Caco-2 (cell line): ENCODE data around the gene ARHGDIB. TPM values are rescaled to one million over a fixed set of nuclear protein-coding genes. Genes with fewer than 3 reads are reported as not detected.

ENCODE experiments used
- BruUV-seq: library from RNA; stranded (reverse); fragments of 400-500 nt; replicated peaks from 2 replicates; lab custom pipeline; 2021; lab: Mats Ljungman, UMichigan
- CTCF ChIA-PET: fragments of 300-600 bp; sonication (Branson Sonifier 250); formaldehyde crosslinking; loops from one replicate; lab custom pipeline; 2022; ENCODE audit warnings: antibody characterized with exemption; lab: Charles Lee
- POLR2A ChIA-PET: fragments of 300-600 bp; sonication (Branson Sonifier 250); formaldehyde crosslinking; loops from one replicate; lab custom pipeline; 2022; ENCODE audit warnings: antibody characterized with exemption; lab: Charles Lee
- DNase-seq, 2 experiments: peaks; one replicate each; pipeline versions ENCODE4 v3.0.0 to v3.0.0-alpha.2; 2020 to 2022
- H3K27me3 ChIP-seq: replicated peaks from 2 replicates; pipeline ENCODE4 v1.6.0; 2011; ENCODE audit warnings: low read length; ENCODE audit not compliant: control insufficient read depth, insufficient read depth
- H3K36me3 ChIP-seq: 2 replicates; pipeline ENCODE4 v1.5.1; 2011; ENCODE audit warnings: low read length; ENCODE audit not compliant: control insufficient read depth, insufficient read depth
- H3K4me1 ChIP-seq: fragments of 250-450 bp; sonication (Bioruptor Pico); 2 replicates; pipeline ENCODE4 v1.5.1; 2020; ENCODE audit warnings: mild to moderate bottlenecking
- H3K4me3 ChIP-seq: 2 replicates; pipeline ENCODE4 v1.5.1; 2011; ENCODE audit warnings: low read depth, mild to moderate bottlenecking, control low read depth, low read length
- H3K9me3 ChIP-seq: fragments of 250-450 bp; sonication (Bioruptor Pico); 2 replicates; pipeline ENCODE4 v1.5.1; 2020; ENCODE audit warnings: mild to moderate bottlenecking, moderate library complexity
- H3K27ac Mint-ChIP-seq: one replicate; pipeline ENCODE4 v1.8.0; 2022; ENCODE audit warnings: mixed read lengths; ENCODE audit not compliant: unreplicated experiment
- H3K27me3 Mint-ChIP-seq: one replicate; pipeline ENCODE4 v1.8.0; 2022; ENCODE audit warnings: mixed read lengths; ENCODE audit not compliant: insufficient read depth, unreplicated experiment
- H3K36me3 Mint-ChIP-seq: one replicate; pipeline ENCODE4 v1.8.0; 2022; ENCODE audit warnings: mild to moderate bottlenecking, mixed read lengths; ENCODE audit not compliant: insufficient read depth, unreplicated experiment
- H3K4me1 Mint-ChIP-seq: one replicate; pipeline ENCODE4 v1.8.0; 2022; ENCODE audit warnings: low read depth, mixed read lengths; ENCODE audit not compliant: unreplicated experiment
- H3K4me3 Mint-ChIP-seq: one replicate; pipeline ENCODE4 v1.8.0; 2022; ENCODE audit warnings: mild to moderate bottlenecking, moderate library complexity, mixed read lengths; ENCODE audit not compliant: unreplicated experiment
- H3K9me3 Mint-ChIP-seq: one replicate; pipeline ENCODE4 v1.8.0; 2022; ENCODE audit warnings: mixed read lengths; ENCODE audit not compliant: unreplicated experiment
- CTCF ChIP-seq, 2 experiments: fragments of 200-600 bp in 1 of 2; IDR thresholded peaks; 1 replicate in 1 of 2; 2 replicates in 1 of 2; pipeline versions ENCODE4 v1.5.1 to v1.8.0; 2011 to 2022; ENCODE audit warnings: antibody characterized with exemption in 1 of 2, control low read depth in 1 of 2, inconsistent platforms in 1 of 2, low read depth in 1 of 2, low read length in 1 of 2, mild to moderate bottlenecking in 1 of 2, moderate library complexity in 1 of 2; ENCODE audit not compliant: insufficient read depth in 1 of 2, severe bottlenecking in 1 of 2, unreplicated experiment in 1 of 2
- intact Hi-C: fragments of 100-400 bp; cut with micrococcal nuclease; formaldehyde crosslinking; loops from one replicate; pipeline ENCODE4 v1.10.0; 2022; ENCODE audit not compliant: unreplicated experiment
- total RNA-seq: library from RNA; stranded (reverse); gene quantifications from 2 replicates; pipeline ENCODE4 v1.2.3, GENCODE V29; 2022

The ARHGDIB gene
- total RNA-seq, 1 experiment from 2014 or later: 15.9 TPM

- no peak overlapping the region for H3K4me3 Mint-ChIP-seq
- H3K27me3 Mint-ChIP-seq: peaks cover 7% of the 10 kb centered on the region
- no peaks in the 10 kb centered on the region for H3K4me1 ChIP-seq
- no peaks in the 10 kb centered on the region; the same call in 1 of the 2 replicates for H3K27me3 ChIP-seq
- H3K36me3 ChIP-seq: no peaks in the 10 kb centered on the region
- CTCF ChIA-PET: no interaction called here
- H3K9me3 Mint-ChIP-seq: no peaks in the 10 kb centered on the region
- no peak for TF ChIP-seq CTCF (IDR thresholded peaks at IDR 0.05; ENCODE audit: insufficient read depth in 1 of 2, low read depth in 1 of 2, low read length in 1 of 2, severe bottlenecking in 1 of 2, unreplicated experiment in 1 of 2)
- H3K4me1 Mint-ChIP-seq: no peaks in the 10 kb centered on the region
- DNase-seq: no peak
- intact Hi-C loops: no loop called here
- BruUV-seq: no TSS peak
- no peak overlapping the region for H3K4me3 ChIP-seq
- H3K27ac Mint-ChIP-seq: no peak overlapping the region
- H3K36me3 Mint-ChIP-seq: no peaks in the 10 kb centered on the region
- POLR2A ChIA-PET: no interaction called here
- no peaks in the 10 kb centered on the region for H3K9me3 ChIP-seq
These were observed 18.1 kb upstream of the ARHGDIB start for GRCh38 chr12:14979468-14979867.

GRCh38 chr12:14976658-14977057, 15.3 kb upstream of the ARHGDIB start:
- TF ChIP-seq CTCF (IDR thresholded peaks at IDR 0.05; ENCODE audit: insufficient read depth in 1 of 2, low read depth in 1 of 2, low read length in 1 of 2, severe bottlenecking in 1 of 2, unreplicated experiment in 1 of 2): no peak
- ChIA-PET POLR2A (no interaction called here), CTCF (no interaction called here)
- intact Hi-C loops: no loop called here
- Histone ChIP-seq H3K36me3 (no peaks in the 10 kb centered on the region), H3K27me3 (no peaks in the 10 kb centered on the region; the same call in 1 of the 2 replicates), H3K4me3 (no peak overlapping the region), H3K9me3 (no peaks in the 10 kb centered on the region), H3K4me1 (no peaks in the 10 kb centered on the region)
- Mint-ChIP-seq H3K9me3 (no peaks in the 10 kb centered on the region), H3K4me3 (no peak overlapping the region), H3K36me3 (no peaks in the 10 kb centered on the region), H3K27me3 (peaks cover 7% of the 10 kb centered on the region), H3K4me1 (no peaks in the 10 kb centered on the region), H3K27ac (no peak overlapping the region)
- no TSS peak for BruUV-seq
- no peak for DNase-seq

GRCh38 chr12:14975457-14975856, 14.1 kb upstream of the ARHGDIB start:
- DNase-seq: no peak
- TF ChIP-seq CTCF (IDR thresholded peaks at IDR 0.05; ENCODE audit: insufficient read depth in 1 of 2, low read depth in 1 of 2, low read length in 1 of 2, severe bottlenecking in 1 of 2, unreplicated experiment in 1 of 2): no peak
- Mint-ChIP-seq H3K36me3 (no peaks in the 10 kb centered on the region), H3K4me3 (no peak overlapping the region), H3K27me3 (peaks cover 4% of the 10 kb centered on the region), H3K27ac (no peak overlapping the region), H3K4me1 (no peaks in the 10 kb centered on the region), H3K9me3 (no peaks in the 10 kb centered on the region)
- no peaks in the 10 kb centered on the region; the same call in 1 of the 2 replicates for H3K27me3 ChIP-seq
- ChIA-PET POLR2A (no interaction called here), CTCF (no interaction called here)
- no peak overlapping the region for H3K4me3 ChIP-seq
- intact Hi-C loops: no loop called here
- no peaks in the 10 kb centered on the region for H3K36me3 ChIP-seq
- no TSS peak for BruUV-seq
- H3K9me3 ChIP-seq: no peaks in the 10 kb centered on the region
- no peaks in the 10 kb centered on the region for H3K4me1 ChIP-seq
